NCI-H2196 treated with DMSO at 0.1 percent for 48 hours (cell line): Measurements from ENCODE around the gene FMO1.
"Not testable (repeated sequence)": the region's sequence is repeated elsewhere in the genome, so short reads cannot be mapped to it uniquely, and the experiment has no call there.

Source experiments
- DNase-seq: peaks from one replicate; lab custom pipeline; 2025; ENCODE audit not compliant: unreplicated experiment; lab: John Stamatoyannopoulos, UW

FMO1 gene

DNA sequence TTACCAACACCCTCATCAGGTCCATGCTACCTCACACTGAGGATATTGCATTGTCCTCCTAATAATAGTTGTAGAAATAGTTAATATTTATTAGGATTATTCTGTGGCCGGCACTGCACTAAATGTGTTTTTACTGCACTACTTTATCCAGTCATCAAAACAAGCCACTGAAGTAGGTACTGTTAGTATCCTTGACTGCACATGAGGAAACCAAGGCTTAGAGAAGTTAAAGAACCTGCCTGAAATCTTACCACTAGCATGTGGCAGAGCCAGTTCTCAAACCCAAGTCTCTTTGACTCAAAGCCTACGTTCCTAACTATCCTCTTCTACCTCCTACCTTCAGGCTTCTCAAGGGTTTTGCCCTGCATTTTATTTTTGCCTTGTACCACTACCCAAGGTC is 30.9 kb downstream of the FMO1 start:
- DNase-seq = no peak

DNA sequence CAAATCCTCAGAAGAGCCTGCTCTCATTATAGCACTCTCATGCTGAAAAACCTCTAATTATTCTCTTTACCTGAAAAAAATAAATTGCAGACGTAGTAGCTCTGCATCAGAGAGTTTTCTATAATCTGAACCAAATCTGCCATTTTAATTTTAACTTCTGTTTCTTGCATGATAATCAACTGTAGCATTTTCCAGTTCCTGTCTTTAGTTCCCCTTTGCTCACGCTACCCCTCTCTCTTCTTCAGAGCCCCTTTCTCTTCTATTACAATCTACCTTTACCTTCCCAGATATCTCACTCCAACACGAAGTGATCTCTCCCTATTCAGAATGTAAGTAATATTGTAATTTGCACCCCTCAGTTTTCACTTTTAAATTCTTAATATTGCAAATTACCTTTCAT is 31.4 kb downstream of the FMO1 start:
- no peak for DNase-seq

GRCh38 chr1:171280599-171280998 is 32.3 kb downstream of the FMO1 start:
- DNase-seq = no peak

DNA sequence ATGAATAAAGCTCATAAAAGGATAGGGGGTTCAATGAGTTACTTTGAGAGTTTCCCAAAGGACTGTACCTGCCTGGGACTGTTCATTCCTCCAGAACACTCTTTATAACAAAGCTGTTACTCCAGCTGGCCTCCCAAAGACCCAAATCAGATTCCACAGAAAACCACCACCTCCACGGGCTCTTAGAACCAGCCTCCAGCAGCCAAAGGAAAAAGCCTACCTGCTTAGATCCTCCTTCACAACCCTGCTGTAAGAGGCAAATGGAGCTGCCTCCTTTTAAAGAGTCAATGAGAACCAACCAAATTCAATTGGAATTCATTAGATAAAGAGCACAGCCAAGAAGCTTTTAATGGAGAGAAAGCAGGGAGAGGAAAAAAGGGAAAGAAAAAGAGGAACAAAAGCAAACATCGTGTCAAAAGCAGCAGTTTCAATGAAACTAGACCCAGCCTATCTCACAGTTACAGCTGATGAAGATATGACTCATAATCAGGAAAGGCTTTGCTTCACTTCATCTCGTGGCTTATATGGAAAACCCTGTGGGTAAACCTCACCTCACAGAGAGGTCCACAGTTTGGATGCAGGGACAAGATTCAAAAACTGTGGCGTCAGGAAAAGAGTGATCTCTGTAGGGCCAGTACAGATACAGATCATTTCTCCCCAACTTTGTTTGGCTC is 37.9 kb downstream of the FMO1 start:
- DNase-seq = no peak

DNA sequence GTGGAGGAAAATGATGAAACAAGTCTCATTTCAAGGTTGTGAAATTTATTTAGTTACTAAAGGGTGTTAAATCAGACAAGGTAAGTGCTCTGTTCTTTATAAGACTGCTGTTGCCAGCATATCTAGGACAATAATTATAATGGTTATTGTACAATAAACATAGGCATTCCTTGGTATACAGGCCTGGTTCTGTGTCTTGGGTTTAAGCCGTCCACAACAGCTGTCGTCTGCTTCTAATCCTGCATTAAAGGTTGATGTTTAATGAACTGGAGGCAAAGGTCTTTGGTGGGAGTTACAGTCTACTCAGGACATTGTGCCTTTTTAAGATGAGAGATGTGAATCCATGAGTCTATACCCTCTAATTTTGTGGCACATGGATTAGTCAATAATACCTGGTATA is 42.3 kb downstream of the FMO1 start:
- no peak for DNase-seq

DNA sequence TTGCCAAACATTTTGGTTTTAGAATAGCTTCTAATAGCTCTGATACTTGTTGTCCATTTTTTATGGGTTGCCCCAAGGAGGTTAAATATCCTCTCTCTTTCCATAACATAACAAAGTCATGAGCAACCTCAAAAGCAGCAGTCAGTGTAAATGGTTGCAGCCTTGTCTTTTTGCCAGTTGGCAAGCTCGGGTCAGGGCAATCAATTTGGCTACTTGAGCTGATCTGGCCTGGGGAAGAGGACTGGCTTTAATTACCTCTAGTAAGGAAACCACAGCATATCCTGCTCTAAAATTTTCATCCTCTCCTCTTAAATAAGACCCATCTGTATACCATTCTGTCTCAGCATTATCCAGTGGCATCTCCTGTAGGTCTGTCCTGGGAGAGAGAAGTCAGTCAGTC is 44.5 kb downstream of the FMO1 start:
- DNase-seq = no peak

GRCh38 chr1:171295383-171295782 is 47.1 kb downstream of the FMO1 start:
- DNase-seq = not testable (repeated sequence)

- no peak for DNase-seq
These were observed 47.5 kb downstream of the FMO1 start for GRCh38 chr1:171295821-171296220.

DNA sequence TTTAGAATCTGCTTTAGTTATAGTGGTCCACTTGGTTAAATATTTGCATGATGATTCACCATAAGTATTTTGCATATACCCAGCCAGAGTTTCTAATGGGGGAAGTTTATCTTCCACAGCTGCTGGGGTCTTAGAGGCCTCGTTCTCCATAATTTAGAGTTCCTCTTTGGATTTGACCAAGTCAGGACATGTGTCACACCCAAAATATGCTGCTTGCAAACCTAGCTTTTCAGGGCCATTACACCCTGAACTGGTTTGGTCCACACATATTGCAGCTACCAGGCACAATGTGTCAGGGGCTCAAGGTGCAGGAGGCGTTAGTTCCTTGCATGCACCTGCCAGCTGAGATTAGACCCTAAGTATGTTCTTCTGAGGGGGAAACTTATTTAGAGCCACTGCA is 48.6 kb downstream of the FMO1 start:
- DNase-seq = no peak

GRCh38 chr1:171298696-171299095 is 50.4 kb downstream of the FMO1 start:
- no peak for DNase-seq

- no peak for DNase-seq
These were observed 51.0 kb downstream of the FMO1 start for GRCh38 chr1:171299342-171299741.

DNA sequence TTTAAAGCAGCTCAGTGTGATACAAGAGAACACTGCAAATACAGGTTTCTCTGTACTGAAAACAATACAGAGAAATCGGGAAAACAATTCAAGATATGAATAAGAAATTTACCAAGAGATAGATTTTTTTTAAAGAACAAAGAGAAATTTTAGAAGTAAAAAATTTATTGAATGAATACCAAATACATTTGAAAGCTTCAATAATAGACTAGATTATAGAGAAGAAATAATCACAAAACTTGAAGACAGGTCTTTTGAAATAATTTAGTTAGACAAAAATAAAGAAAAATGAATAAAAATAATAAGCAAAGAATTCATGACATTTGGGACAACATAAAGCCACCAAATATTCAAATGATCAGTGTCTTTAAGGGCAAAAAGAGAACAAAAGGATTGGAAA is 52.1 kb downstream of the FMO1 start:
- no peak for DNase-seq

GRCh38 chr1:171310661-171311087 is 62.4 kb downstream of the FMO1 start:
- no peak for DNase-seq

GRCh38 chr1:171311771-171312558 is 63.7 kb downstream of the FMO1 start:
- DNase-seq = no peak

DNA sequence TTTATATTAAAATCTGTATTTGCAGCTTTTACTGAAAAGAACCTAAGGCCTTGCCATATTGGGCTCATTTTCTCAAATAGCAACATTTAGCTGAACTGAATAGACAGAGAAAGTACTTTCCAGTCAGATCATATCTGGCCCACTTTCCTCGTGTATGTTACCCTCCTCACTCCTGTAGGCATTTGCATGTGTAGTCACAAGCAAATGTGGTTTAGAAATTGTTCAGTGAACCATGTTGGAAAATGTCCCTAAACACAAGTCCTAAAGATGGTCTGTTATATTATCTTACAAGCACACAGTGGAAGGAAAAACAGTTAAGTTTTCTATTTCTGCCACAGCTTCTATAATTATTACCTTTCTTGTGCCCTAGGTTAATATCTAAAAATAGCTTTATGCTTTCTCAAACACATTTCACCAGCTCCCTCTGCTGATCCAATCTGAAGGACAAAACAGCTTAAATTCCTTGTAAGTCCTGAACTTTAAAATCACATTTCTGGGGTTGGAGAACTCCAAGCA is 65.1 kb downstream of the FMO1 start:
- DNase-seq = no peak

DNA sequence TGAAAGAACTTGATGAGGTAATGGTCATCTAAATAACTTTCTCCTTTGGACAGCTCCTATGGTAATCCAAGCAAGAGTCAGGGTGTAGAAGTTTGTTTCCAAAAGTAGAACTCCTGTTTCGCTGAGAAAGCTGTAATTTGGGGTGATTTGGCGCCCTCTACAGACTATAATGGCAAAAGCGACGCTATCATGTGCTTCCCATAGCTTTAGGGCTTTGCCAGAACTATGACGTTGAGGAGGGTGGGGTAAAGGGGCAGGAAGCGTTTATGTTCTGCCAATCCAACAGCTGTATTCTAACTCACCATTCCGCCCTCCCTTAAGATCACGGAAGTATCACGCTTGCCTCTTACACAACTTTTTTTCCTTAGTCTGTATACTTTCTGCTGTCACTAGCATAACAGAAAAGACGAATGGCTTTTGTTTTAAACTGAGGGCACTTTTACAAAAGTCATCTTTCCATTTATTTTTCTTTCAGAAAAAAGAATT is 65.6 kb downstream of the FMO1 start, which contains the start of gene FMO4:
FMO4 (plus strand) TSS at position 349 of the 486 bp plus-strand sequence. CDS start 5,643 bp downstream, outside the sequence.
- DNase-seq = peak; percentile 63

DNA sequence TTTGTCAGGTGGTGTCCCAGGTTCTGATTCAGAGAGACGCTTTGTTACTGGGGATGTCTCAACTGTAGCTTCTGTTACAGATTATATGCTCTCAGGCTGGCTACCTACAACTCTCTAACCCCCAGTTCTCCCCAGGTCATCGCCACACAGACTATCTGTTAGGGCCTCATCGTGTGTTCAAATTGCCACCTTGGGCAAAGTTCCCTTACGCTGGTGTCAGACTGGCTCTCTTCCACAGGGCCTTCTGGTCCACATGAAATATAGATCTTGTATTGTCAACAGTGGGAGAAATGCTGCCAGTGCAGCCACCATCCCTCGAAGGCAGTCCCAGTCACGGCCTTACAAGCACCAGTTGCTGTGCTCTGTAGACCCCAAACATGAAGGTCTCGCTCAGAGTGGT is 81.0 kb downstream of the FMO1 start:
- no peak for DNase-seq

DNA sequence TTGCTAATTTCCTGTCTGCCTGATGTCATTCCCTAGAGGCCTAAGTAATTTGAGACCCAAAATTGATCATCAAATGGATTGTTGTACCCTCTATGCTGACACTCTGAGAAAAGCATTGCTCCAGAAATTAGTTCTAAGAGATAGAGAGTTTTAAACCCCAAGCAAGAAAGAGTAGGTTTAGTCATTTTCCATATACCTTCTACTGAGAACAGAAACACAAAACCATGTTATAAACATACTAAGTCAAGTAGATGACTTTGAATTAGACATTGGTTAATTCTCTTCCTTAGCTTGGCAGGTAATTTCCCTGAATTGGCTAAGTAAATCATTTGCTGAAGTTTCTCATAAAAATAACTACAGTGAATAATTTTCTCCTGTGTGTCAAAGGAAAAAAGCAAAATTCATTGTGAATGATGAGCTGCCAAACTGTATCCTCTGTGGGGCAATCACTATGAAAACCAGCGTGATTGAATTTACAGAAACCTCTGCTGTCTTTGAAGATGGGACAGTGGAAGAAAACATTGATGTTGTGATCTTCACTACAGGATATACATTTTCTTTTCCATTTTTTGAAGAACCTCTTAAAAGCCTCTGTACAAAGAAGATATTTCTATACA is 85.8 kb downstream of the FMO1 start:
- no peak for DNase-seq
